GM18861 (cell line): ENCODE measurements around the gene COL4A2.
A peak's percentile ranks its signal among the peaks of the same experiment; 100 is the strongest.

Source experiments
- ATAC-seq: cut with Tn5 transposase; IDR thresholded peaks from one replicate; pipeline ENCODE4 v1.9.1; 2021; ENCODE audit not compliant: unreplicated experiment

COL4A2 gene

DNA sequence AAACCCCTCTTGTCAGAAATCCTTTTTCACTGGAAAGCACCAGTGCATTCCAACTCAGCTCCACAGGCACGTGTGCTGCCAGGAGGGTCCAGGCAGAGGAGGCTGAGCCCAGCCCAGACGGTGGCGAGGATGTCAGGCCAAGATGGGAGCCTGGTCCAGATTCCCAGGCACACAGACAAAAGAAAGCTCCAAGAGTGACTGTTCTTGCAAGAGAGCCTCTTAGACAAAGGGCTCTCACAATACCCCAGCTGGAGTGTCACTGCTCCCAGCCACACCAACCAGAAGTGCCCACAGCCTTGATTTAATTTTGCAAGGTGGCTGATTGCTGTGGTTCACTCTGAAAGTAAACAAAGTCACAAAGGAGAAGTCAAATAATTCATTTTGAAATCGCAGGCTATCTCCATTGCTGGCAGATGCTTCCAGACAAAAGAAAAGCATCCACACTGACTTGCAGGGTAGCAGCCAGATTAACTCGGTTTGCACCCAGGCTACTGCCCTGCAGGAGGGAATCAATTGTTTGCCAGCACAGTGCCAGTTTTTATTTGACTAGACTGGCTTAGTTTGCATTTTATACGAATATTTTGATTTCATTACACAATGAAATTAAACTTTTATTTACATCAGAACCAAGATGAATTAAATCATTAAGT, 159.3 kb downstream of the COL4A2 start:
- ATAC-seq: no peak

DNA sequence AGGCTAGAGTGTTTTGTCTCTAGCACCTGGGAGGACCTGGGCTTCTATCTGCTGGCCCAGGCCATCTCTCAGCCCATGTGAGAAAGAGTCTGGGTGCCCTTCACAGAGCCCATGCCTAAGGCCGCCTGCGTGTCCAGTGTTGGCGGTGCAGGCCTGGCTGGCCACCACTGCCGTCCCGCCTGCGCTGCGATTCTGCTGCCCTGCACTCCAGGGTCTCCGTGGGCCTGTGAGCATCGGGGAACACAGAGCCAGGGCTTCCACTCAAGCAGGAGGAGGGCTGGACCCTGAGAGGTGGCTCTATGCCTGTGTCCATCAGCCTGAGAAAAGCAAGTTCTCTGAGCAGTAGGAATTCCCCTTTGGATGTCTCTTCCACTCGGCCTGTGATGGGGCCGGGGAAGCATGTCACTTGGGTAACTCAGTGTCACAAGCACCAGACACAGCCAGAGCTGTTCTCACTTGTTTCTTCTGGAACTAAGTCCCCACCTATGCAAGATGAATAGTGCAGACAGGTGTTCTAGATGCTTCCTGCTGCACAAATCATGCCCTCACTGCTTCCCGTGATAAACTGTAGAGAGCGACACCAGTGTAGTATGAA, 160.5 kb downstream of the COL4A2 start:
- ATAC-seq: no peak

DNA sequence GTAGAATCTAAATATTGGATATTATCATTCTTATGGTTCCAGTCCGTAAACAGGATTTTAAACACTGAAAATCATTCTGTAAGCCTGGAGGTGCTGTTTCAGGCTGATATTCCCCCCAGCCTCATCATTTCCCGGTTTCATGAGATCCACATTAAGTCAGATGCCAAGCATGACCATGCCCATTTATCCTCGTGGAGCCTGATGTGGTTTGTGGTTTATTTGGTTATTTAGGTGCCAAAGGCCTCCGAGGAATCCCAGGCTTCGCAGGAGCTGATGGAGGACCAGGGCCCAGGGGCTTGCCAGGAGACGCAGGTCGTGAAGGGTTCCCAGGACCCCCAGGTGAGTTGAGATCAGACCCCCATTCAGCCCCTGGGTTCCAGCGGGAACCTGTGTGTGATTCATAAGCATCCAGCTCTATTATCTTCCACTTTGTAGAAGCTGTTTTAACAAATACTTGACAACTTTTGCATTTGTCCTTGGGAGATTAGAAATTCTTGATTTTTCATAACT, 162.0 kb downstream of the COL4A2 start:
- ATAC-seq: no peak

DNA sequence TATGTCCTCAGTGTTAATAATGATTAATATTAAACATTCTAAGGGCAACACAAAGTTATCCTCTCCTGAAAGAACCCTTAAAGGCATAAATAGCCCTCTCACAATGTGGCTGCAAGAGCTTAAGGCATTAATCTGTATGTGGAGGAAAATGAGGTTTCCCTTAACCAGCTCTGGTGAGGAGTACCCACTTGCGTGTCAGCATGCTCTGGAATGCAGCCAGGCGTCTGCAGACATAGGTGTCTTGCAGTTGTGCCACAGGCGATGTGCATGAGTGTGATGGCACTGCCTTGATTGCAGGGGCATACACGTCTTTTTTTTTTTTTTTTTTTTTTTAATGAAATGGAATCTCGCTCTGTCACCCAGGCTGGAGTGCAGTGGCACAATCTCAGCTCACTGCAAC, 162.5 kb downstream of the COL4A2 start:
- ATAC-seq: no peak

DNA sequence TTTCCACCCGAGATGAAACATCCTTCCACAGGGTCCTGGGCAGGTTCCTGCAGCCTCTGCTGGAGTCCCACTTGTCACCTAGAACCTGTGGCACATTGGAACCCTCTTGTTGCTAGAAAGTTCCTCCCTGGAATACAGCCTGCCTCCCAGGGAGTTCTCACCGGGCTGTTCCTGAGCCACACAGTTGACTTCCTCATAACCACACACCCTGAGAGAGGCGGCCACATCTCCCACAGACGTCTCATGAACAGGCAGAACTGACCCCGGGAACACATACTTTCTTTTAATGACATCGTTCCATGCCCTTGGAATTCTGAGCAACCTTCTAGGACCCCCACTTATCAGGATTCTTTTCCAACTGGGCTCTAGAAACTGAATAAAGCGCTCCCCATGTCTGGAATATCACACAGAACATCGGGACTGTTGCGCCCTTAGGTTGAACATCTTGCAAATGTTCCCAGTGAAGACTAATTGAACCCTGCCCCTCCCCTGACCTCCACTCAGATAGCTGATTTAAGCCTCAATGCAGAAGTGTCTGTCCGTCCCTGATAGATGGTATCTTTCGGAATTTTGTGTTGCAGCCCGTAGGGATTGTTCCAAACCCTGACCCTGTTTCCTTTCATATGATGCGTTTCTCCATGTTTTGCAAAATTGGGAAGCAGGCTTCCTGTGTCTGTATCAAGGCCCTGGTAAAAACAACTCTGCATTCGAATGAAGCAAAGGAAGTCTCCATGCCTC, 163.4 kb downstream of the COL4A2 start:
- no peak for ATAC-seq

DNA sequence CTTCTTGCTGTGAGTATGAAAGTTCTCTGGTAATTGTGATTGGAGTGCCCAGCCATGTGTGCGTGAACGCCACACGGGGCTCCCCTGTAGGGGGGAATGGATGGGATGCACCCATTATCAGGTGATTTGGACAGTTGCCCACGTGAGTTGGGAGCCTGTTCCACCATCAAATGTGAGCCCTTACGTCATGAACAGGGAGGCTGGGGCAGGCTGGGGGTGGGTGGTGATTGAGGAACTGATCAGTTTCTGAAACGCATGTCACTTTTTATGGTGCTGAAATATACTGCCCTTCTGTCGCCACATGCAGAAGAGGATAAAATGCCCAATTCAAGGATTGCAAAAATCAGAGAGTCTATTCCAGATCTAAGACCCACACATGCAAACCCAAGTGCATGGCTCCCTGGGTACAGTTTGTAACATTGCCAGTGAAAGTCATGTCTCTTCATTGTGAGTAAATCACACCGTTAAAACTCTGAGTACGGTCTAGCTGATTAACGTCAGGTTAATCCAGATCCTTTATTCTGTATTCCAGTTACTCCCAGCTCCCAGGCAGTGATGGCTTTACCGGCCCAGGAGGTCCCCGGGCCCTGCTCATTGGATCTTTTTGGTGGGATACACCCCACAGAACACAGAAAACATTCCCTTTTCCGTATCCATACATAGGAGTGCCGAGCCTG, 164.2 kb downstream of the COL4A2 start:
- ATAC-seq: peak; percentile 30

DNA sequence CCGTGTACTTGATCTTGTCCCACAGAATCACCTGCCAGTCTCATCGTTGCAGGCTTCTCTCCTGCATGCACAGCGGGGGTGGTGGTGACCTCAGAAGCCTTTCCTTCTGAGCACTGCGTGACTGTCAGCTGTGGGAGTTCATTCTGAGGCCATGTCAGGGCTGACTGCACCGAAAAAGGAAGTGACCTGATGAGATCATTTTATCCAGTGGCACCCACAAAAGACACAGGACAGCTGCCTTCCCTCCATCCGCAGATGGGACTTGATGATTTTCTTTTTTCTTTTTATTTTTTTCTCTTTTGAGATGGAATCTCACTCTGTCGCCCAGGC, 164.7 kb downstream of the COL4A2 start:
- ATAC-seq: peak; percentile 96

DNA sequence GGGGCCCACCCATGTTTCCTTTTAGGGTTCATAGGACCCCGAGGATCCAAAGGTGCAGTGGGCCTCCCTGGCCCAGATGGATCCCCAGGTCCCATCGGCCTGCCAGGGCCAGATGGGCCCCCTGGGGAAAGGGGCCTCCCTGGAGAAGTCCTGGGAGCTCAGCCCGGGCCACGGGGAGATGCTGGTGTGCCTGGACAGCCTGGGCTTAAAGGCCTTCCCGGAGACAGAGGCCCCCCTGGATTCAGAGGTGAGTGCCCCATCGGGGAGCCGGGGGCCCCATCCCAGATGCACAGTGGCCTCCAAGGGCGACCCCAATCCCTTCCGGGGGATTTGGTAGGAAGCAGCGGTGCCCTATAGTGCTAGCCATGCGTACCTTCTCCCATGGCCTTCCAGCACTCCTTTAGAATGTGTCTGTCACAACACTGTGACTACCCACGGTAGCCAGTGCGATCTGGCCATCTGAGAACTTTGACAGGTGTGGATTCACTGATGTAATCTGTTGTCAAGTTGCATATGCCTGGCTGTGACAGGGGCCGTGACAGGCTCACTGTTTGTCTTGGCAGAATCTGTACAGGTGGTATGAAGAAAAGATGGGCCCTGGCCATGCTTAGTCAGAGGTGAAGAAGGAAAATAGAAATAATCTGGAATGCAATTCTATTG, 165.9 kb downstream of the COL4A2 start:
- ATAC-seq: no peak

DNA sequence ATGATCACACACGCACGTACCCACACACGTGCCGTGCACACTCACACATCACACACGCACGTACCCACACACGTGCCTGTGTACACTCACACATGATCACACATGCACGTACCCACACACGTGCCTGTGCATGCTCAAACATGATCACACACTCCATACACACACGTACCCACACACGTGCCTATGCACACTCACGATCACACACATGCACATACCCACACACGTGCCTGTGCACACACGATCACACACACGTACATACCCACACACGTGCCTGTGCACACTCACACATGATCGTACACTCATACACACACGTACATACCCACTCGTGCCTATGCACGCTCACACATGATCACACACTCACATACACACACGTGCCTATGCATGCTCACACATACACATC, 167.6 kb downstream of the COL4A2 start:
- no peak for ATAC-seq

DNA sequence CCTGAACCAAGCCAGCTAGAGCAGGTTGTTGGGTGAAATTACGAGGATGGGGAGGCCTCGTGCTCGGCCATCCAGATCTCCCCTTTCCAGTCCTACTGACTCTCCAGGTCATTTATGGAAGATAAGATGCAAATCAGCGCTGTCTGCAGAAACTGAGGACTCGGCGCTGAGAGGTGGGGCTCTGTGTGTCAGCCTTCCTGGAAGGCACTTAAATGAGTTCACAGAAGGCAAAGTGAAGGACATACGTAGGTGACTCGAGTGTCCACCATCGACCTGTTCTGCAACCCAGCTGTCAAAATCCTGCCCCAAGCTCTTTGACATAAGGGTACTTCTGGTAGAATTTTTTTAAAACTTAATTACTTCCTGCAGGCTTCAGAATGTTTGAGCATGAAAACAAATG, 168.0 kb downstream of the COL4A2 start:
- no peak for ATAC-seq

DNA sequence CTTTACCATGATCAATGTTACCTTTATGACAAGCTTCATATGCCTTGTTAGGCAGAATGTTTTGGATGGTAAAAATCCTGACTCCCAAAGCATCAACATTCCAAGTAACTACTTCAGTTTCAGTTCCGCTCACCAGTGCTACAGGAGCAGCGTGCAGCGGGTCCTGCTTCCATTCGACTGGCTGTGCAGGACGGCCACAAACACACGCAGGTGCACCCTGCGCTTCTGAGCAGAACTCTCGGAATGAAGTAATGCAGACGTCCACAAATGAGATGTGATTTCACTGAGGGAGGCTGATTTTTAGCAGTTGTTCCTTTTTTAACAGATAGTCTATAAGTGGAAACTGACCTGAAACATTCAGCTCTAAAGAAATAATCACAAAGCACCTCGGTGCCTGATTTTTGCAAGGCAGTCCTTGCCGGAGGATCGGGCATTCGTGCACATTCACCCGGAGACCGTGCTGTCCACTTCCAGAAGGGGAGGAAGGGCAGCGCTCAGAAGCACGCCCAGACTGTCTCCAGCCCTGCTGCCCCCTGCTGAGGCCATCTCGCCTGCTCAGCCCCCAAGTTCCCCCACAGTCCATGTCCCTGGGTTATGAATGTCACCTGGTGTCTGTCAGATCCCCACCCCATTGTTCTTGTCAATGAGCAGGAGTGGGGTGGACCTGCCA, 168.6 kb downstream of the COL4A2 start:
- no peak for ATAC-seq

DNA sequence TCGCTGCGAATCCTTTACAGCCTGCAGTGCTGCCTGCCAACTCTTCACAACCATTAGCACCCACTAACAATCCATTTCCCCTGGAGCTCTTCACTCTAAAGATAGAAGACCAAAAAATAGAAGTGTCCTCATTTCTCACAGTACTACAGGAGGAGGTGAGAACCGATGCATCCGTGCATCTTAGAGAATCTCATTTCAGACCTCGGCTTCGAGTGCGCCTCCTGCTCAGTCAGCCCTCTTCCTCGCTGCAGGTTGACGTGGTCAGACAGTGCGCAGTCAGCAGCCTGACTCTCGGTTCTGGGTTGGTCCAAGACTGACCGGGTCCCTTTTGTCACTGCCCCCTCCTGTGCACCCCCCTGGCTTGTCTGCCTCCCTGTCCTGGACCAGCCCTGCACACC, 169.1 kb downstream of the COL4A2 start:
- ATAC-seq: no peak

DNA sequence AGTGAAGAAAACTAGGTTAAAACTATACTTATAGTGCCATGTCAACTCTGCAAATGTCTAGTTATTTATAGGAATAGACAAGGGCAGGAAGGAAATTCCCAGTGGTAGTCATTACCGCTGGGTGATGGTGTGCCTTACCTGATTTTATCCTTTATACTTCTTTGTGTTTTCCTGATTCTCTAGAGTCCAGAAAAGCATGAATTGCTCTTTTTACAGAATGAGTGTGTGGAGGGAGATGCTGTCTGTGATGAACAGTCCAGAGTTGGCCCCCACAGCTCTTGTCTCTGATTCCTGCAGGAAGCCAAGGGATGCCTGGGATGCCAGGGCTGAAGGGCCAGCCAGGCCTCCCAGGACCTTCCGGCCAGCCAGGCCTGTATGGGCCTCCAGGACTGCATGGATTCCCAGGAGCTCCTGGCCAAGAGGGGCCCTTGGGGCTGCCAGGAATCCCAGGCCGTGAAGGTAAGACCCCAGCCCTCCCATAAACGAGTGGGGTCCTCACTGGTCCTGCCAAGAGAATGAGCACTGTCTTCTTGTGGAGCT, 170.7 kb downstream of the COL4A2 start:
- no peak for ATAC-seq

DNA sequence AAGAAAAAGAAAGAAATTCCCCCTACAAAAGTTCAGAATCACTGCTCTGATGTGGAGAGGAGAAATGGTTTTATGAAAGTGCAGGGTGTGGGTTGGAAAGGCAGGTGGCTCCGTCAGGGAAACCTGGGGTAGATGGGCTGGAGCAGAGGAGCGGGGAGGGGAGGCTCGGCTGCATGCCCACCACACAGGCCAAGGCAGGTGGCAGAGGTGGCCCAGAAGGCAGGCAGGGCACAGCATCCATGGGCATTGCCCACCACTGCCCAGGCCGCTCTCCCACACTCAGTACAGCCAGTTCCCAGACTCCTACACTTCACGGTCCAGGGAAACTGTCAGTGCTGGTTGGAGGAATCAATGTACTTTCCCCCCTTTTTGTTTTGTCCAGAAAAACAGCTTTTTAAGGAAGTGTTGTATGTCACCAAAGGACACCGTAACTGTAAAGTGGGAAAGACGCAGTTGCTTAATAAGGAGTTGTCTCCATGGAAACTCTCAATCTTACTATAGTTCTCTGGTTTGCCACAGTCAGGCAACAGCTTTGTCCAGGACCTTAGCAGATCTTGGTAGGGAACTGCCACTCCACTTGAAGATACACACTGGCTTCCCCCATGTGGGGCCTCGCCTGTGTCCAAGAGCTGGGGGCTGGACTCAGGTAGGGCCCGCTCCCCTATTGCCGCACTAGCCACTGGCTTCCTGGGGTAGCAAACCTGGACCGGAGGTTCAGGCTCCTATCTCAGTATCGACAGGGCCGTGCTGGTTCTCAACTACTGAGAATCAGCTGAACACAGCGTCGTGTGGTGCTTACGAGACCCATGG, 171.5 kb downstream of the COL4A2 start:
- no peak for ATAC-seq

DNA sequence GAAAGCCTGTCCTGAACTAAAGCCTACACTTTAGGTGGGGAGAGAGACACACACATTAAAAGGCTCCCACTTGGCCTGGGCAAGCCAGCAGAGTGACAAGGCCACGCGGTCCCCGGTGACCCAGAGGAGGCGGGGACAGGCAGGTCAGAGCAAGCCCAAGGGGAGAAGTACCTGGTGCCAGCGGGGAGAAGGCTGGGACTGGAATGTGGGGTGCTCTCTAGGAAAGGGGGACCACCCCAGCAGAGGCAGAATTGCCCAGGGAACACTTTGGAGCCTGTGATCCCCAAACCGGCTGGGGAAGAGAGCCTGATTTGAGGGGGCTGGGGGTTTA, 172.1 kb downstream of the COL4A2 start:
- ATAC-seq: no peak

DNA sequence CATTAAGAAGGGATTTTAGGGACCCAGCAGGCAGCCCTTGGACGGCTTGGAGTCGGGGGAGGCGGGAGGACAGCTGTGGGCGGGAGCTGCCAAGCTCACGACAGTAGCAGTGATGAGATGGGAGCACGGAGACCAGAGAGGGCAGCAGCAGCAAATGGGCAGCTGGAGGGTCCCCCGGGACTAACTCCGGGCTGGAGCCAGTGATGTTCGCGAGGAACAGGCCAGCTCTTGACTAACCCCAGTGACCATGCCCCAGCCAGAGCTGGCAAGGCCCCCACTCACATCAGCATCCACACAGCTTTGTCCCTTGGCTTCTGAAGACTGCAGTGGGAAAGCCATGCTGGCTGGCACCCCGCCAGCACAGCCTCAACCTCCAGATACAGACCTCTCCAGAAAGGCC, 172.6 kb downstream of the COL4A2 start:
- ATAC-seq: no peak

DNA sequence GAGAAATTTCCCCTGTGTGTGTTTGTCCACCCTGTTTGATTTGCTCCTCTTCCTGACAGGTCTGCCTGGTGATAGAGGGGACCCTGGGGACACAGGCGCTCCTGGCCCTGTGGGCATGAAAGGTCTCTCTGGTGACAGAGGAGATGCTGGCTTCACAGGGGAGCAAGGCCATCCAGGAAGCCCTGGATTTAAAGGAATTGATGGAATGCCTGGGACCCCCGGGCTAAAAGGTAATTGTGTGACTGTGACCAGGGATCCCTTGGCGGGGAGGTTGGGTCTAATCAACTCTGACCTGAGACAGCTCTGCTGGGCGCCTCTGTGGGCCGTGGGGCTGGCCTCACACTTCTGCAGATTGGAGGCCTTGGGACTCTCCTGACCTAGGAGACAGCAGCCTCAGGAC, 173.1 kb downstream of the COL4A2 start:
- ATAC-seq: no peak

DNA sequence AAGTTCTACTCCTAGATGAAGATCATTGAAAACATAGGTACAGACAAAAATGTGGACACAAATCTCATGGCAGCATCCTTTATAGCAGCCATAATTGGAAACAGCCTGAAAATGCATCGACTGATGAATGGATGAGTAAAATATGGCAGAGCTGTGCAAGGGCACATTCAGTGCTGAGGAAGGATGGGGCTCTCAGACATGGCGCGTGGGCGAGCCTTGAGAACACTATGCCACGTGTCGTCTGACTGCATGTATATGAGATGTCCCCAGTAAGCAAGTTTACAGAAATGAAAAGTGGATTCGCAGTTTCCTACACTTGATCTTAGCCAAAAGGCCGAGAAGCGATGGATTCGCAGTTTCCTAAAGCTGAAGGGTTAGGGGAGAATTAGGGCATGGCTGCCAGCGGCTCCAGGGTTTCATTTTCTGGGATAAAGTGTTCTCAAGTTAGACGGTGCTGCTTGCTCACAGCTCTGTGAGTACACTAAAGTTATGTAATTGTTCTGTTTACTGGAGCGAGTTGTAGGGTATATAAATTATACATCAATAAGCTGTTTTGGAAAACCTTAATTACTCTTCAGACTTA, 176.4 kb downstream of the COL4A2 start:
- ATAC-seq: no peak

DNA sequence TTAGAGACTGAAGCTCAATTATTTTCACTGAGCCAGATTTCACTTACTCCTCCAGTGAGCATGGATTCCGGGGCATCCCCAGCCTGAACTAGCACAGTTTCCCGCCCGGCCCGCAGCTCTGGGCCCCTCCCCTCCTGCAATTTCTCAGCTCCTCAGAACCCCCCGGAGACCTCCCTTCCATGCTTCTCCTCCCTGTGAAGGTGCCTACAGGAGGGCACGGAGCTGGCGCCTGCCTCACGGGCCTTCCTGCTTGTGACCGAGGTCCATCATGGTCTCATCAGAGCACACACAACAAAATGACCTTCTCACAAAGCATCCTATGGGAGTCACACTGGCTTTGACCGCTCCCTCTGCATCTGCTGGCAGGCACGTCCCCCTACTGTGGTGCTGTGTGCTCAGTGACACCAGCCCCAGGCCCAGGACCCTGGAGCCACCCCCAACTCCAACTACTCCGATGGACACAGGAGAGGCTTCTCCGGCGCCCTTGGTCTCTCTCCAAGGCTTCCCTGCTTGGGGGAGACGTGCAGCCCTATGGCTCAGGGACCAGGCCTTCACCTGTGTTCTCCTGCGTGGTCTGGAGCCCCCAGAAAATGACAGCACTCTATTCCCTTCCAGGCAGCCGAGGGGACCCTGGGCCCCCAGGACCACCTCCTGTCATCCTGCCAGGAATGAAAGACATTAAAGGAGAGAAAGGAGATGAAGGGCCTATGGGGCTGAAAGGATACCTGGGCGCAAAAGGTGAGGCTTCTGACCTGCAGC, 177.4 kb downstream of the COL4A2 start:
- no peak for ATAC-seq
